Suprapubic skin (tissue), 4 donors: Measurements from ENCODE around the gene SPATA6L. TPM values are rescaled to one million over a fixed set of nuclear protein-coding genes. Genes with fewer than 3 reads are reported as not detected.

Experiments
- DNase-seq, 2 donors: peaks; one replicate each; pipeline ENCODE4 v3.0.0-alpha.2; 2019; ENCODE audit warnings: low spot score in 2 of 2
- H3K27ac ChIP-seq: fragments of 200-600 bp; sonication (generic); one replicate; pipeline ENCODE4 v1.5.1; 2019
- H3K27me3 ChIP-seq: fragments of 200-600 bp; sonication (generic); one replicate; pipeline ENCODE4 v1.5.1; 2019
- H3K36me3 ChIP-seq: fragments of 200-600 bp; sonication (generic); one replicate; pipeline ENCODE4 v1.5.1; 2019
- H3K4me1 ChIP-seq: fragments of 200-600 bp; sonication (generic); one replicate; pipeline ENCODE4 v1.5.1; 2019
- H3K4me3 ChIP-seq: fragments of 200-600 bp; sonication (generic); one replicate; pipeline ENCODE4 v1.5.1; 2019; ENCODE audit warnings: mild to moderate bottlenecking
- H3K9me3 ChIP-seq: fragments of 200-600 bp; sonication (generic); one replicate; pipeline ENCODE4 v1.5.1; 2019
- EP300 ChIP-seq: sonication (generic); formaldehyde crosslinking; IDR thresholded peaks from one replicate; pipeline ENCODE4 v1.6.1; 2017; ENCODE audit warnings: antibody characterized with exemption
- POLR2A ChIP-seq, 2 donors: fragments of 450-650 bp; IDR thresholded peaks; one replicate each; pipeline ENCODE4 v1.6.1; 2017; ENCODE audit warnings: antibody characterized with exemption in 2 of 2, mild to moderate bottlenecking in 2 of 2, moderate library complexity in 2 of 2
- POLR2AphosphoS5 ChIP-seq, 3 donors: sonication (generic); formaldehyde crosslinking; IDR thresholded peaks; one replicate each; pipeline ENCODE4 v1.6.1; 2017; ENCODE audit warnings: antibody characterized with exemption in 3 of 3
- WGBS: methylation state at CpG from one replicate; pipeline ENCODE4 v1.1.5; 2018; 5-methylcytosine and 5-hydroxymethylcytosine counted together
- total RNA-seq, 4 donors: library from RNA; depleted of rRNA; stranded (reverse); fragments of >200 nt; gene quantifications; one replicate each; pipeline ENCODE4 v1.1.0, GENCODE V29; 2016
- TF ChIP-seq, protein P1 (sequence below), 2 donors: fragments of 200-600 bp in 1 of 2; fragments of 450-650 bp in 1 of 2; sonication (generic) in 1 of 2; IDR thresholded peaks; one replicate each; pipeline ENCODE4 v1.5.1; 2016 to 2019; ENCODE audit warnings: antibody characterized with exemption in 2 of 2, mild to moderate bottlenecking in 1 of 2, moderate library complexity in 1 of 2

The SPATA6L gene
- total RNA-seq, 4 donors from 2014 or later = 1.2 to 23.8 (median 3.4) TPM

DNA sequence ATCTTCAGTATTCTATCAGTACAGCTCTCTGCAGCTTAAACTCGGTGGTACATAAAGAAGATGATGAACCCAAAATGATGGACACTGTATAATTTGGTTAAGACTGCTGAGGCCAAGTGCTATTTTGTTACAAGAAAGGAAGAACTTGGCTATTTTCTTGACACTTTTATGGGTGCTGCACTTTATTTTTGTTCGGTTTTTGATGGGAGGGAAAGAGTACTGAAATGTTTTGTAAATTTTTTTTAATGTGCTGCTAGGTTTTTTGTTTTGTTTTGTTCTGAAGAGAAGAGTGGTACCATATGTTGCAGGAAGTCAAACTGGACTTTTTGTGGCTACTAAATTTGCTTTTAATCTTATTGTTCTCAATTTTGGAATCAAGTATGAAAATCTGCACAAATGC lies 39.7 kb upstream of the SPATA6L start:
- Histone ChIP-seq H3K27me3 (no peaks in the 10 kb centered on the region), H3K27ac (no peak overlapping the region), H3K9me3 (no peaks in the 10 kb centered on the region), H3K36me3 (peaks cover 42% of the 10 kb centered on the region), H3K4me3 (no peak overlapping the region), H3K4me1 (no peaks in the 10 kb centered on the region)
- 59% methylated on average over 2 of the region's 2 CpGs for WGBS
- TF ChIP-seq EP300 = no peak
- TF ChIP-seq, protein P1, sequence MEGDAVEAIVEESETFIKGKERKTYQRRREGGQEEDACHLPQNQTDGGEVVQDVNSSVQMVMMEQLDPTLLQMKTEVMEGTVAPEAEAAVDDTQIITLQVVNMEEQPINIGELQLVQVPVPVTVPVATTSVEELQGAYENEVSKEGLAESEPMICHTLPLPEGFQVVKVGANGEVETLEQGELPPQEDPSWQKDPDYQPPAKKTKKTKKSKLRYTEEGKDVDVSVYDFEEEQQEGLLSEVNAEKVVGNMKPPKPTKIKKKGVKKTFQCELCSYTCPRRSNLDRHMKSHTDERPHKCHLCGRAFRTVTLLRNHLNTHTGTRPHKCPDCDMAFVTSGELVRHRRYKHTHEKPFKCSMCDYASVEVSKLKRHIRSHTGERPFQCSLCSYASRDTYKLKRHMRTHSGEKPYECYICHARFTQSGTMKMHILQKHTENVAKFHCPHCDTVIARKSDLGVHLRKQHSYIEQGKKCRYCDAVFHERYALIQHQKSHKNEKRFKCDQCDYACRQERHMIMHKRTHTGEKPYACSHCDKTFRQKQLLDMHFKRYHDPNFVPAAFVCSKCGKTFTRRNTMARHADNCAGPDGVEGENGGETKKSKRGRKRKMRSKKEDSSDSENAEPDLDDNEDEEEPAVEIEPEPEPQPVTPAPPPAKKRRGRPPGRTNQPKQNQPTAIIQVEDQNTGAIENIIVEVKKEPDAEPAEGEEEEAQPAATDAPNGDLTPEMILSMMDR (IDR thresholded peaks at IDR 0.05) = no peak
- TF ChIP-seq POLR2AphosphoS5 (IDR thresholded peaks at IDR 0.05) = no peak
- TF ChIP-seq POLR2A (IDR thresholded peaks at IDR 0.05) = no peak
- DNase-seq = no peak

DNA sequence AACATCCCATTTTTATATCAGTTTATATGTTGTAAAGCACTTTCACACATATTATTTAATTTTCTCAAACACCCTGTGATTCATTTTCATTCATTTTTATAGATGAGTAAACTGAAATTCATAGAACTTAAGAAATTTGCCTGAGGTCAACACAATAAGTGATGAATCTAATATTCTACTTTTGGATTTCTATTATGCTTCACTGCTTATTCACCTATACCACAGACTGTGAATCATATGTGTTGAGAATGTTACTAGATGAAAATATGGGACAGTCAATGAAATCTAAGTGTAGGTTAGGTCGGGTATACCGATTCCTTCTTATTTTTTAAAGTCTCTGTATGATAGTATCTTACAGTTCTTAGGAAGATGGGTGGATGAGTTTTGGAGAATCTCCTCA lies 37.8 kb upstream of the SPATA6L start:
- peaks cover 42% of the 10 kb centered on the region for H3K36me3 ChIP-seq

DNA sequence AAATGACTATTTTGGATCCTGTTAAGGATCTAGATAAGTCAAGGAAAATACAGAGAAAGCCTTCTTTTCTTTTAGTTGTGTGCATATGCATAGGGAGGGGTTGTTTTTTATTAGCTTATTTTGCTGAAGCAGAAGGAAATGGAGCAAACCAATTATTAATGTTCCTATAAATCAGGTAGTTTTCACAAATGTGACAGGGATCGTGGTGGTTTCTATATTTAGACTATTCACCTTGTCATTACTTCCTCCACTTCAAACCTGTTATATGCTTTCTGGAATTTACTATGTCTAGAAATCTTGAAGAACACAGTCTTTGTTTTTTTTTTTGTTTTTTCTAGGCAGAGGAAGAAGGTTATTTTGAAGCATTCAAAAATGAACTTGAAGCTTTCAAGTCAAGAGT lies 35.2 kb upstream of the SPATA6L start:
- Histone ChIP-seq H3K27ac (no peak overlapping the region), H3K27me3 (no peaks in the 10 kb centered on the region), H3K36me3 (peaks cover 51% of the 10 kb centered on the region), H3K4me3 (no peak overlapping the region), H3K4me1 (no peaks in the 10 kb centered on the region), H3K9me3 (no peaks in the 10 kb centered on the region)
- no peak for DNase-seq
- 58% methylated on average over 1 of the region's 1 CpG for WGBS
- TF ChIP-seq POLR2A (IDR thresholded peaks at IDR 0.05) (no peak), EP300 (no peak), POLR2AphosphoS5 (IDR thresholded peaks at IDR 0.05) (no peak)
- TF ChIP-seq, protein P1 (IDR thresholded peaks at IDR 0.05) = no peak

More for the DNA sequence above, 37.8 kb upstream of the SPATA6L start:
- H3K9me3 ChIP-seq = no peaks in the 10 kb centered on the region
- no peak for TF ChIP-seq POLR2AphosphoS5 (IDR thresholded peaks at IDR 0.05)
- TF ChIP-seq, protein P1 (IDR thresholded peaks at IDR 0.05) = no peak
- no peak for TF ChIP-seq POLR2A (IDR thresholded peaks at IDR 0.05)
- TF ChIP-seq EP300 = no peak
- no peak overlapping the region for H3K27ac ChIP-seq
- no peak for DNase-seq
- H3K4me3 ChIP-seq = no peak overlapping the region
- no peaks in the 10 kb centered on the region for H3K27me3 ChIP-seq
- 93% methylated on average over 2 of the region's 2 CpGs for WGBS
- no peaks in the 10 kb centered on the region for H3K4me1 ChIP-seq

DNA sequence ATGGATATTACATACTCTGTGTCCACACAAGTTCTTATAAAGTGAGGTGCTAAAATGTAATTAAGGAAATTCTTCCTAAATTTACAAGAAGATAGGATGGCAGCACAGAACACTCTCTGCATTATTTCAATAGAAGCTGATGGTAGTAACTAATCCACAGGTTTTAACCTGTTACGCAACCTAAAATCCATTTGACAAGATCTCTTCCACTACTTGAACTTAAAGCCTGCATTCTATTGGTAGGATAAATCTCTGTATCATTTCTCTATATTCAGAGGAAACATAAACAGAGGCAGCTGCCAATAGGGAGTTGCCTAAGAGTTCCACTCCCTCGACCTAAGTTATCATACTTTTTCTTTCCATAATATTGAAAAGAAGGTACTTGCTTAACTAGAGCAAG lies 34.7 kb upstream of the SPATA6L start:
- Histone ChIP-seq H3K4me3 (no peak overlapping the region), H3K9me3 (no peaks in the 10 kb centered on the region), H3K27me3 (no peaks in the 10 kb centered on the region), H3K36me3 (peaks cover 50% of the 10 kb centered on the region), H3K27ac (no peak overlapping the region), H3K4me1 (no peaks in the 10 kb centered on the region)
- TF ChIP-seq, protein P1 (IDR thresholded peaks at IDR 0.05) = no peak
- TF ChIP-seq EP300 (no peak), POLR2A (IDR thresholded peaks at IDR 0.05) (no peak), POLR2AphosphoS5 (IDR thresholded peaks at IDR 0.05) (no peak)
- no peak for DNase-seq
- 80% methylated on average over 2 of the region's 2 CpGs for WGBS

DNA sequence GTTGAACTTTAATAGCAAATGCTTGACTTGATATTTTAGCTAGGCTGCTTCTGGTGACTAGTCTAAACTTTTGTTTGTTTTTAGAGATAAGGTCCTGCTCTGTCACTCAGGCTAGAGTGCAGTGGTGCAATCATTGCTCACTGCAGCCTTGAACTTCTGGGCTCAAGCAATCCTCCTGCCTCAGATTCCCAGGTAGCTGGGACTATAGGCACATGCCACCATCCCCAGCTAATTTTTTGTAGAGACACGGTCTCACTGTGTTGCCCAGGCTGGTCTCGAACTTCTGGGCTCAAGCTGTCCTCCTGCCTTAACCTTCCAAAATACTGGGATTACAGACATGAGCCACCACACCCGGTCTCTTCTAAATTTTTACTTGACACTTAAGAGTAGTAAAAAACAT lies 33.8 kb upstream of the SPATA6L start:
- no peak overlapping the region for H3K27ac ChIP-seq
- H3K4me1 ChIP-seq = no peaks in the 10 kb centered on the region
- peaks cover 50% of the 10 kb centered on the region for H3K36me3 ChIP-seq
- no peaks in the 10 kb centered on the region for H3K27me3 ChIP-seq
- WGBS = 81% methylated on average over 3 of the region's 3 CpGs
- TF ChIP-seq POLR2A (IDR thresholded peaks at IDR 0.05) = no peak
- DNase-seq = no peak
- no peaks in the 10 kb centered on the region for H3K9me3 ChIP-seq
- H3K4me3 ChIP-seq = no peak overlapping the region

DNA sequence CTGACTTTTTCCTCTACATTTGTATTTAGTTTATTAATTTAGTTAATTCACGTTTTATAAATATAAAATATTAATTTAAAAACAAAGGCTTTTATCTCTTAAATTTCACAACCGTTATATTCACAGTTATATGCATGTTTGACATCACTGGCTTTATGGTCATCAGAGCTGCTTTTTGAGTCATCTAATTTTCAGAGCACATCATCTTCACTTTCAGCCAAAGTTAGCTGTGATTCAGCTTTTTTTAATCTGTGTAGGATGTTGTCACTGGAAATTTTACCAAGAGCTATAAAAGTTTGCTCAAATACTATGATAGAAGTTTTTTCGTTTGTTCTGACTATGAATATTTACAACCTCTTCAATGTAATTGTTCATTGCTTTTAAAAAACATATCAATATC lies 25.5 kb upstream of the SPATA6L start:
- Histone ChIP-seq H3K4me3 (no peak overlapping the region), H3K27ac (no peak overlapping the region), H3K36me3 (peaks cover 30% of the 10 kb centered on the region), H3K9me3 (no peaks in the 10 kb centered on the region), H3K27me3 (no peaks in the 10 kb centered on the region), H3K4me1 (peaks cover 6% of the 10 kb centered on the region)
- 72% methylated on average over 3 of the region's 3 CpGs for WGBS
- no peak for DNase-seq
- TF ChIP-seq POLR2AphosphoS5 (IDR thresholded peaks at IDR 0.05) = no peak
- TF ChIP-seq, protein P1 (IDR thresholded peaks at IDR 0.05) = no peak
- no peak for TF ChIP-seq EP300
- TF ChIP-seq POLR2A (IDR thresholded peaks at IDR 0.05) = no peak
